ENCODE data around the gene ATP6V1F. TPM values are rescaled to one million over a fixed set of nuclear protein-coding genes. Genes with fewer than 3 reads are reported as not detected.

The ATP6V1F gene
- total RNA-seq, 1 donor from 2014 or later = 162 TPM

GRCh38 chr7:128883622-128884448 is 21.2 kb downstream of the ATP6V1F start:
- Mint-ChIP-seq H3K4me3 (ENCODE audit: unreplicated experiment) (no peak overlapping the region), H3K27me3 (ENCODE audit: unreplicated experiment) (no peaks in the 10 kb centered on the region), H3K27ac (ENCODE audit: unreplicated experiment) (no peak overlapping the region), H3K4me1 (ENCODE audit: unreplicated experiment) (peaks cover 2% of the 10 kb centered on the region), H3K9me3 (ENCODE audit: unreplicated experiment) (no peaks in the 10 kb centered on the region), H3K36me3 (ENCODE audit: unreplicated experiment) (no peaks in the 10 kb centered on the region)
- TF ChIP-seq, protein P1, sequence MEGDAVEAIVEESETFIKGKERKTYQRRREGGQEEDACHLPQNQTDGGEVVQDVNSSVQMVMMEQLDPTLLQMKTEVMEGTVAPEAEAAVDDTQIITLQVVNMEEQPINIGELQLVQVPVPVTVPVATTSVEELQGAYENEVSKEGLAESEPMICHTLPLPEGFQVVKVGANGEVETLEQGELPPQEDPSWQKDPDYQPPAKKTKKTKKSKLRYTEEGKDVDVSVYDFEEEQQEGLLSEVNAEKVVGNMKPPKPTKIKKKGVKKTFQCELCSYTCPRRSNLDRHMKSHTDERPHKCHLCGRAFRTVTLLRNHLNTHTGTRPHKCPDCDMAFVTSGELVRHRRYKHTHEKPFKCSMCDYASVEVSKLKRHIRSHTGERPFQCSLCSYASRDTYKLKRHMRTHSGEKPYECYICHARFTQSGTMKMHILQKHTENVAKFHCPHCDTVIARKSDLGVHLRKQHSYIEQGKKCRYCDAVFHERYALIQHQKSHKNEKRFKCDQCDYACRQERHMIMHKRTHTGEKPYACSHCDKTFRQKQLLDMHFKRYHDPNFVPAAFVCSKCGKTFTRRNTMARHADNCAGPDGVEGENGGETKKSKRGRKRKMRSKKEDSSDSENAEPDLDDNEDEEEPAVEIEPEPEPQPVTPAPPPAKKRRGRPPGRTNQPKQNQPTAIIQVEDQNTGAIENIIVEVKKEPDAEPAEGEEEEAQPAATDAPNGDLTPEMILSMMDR (IDR thresholded peaks at IDR 0.05) = peak; percentile 97
- DNase-seq (ENCODE audit: extremely low spot score, unreplicated experiment) = peak; percentile 95

DNA sequence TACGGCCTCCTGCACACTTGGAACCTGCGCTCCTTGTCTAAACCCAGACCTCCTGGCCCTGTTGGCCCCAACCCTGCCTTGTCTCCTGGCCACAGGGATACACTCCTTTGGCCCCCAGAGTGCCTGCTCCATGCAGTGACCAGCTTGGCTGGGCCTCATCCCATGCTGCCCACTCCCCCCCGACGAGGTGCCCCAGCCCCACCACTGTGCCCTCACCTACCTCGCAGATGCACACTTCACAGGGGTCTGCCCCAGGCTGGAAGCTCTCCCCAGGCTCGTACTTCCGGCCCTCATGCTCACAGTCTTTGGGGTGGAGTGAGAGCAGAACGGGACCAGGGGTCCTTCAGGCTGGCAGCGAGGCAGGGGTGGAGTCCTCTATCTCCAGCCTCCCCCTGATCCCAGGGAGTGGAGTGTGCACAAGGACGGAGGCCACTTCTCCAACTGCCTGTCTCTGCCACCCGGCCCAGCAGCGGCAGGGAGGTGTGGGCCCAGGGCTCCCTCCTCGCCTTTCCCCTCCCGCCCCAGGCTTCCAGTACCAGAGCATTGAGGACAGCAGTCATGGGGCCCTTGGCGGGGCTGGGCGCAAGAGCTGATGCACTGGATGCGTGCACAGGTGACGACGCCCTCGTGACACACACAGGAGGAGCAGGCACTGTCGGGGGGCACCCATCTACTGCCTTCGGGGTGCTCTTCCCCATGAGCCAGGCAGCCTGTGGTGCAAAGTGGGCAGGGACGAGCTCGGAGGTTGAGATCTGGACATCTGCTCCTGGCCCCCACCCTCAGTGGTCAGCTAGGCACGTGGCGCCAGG is 22.1 kb downstream of the ATP6V1F start:
- TF ChIP-seq, protein P1 (IDR thresholded peaks at IDR 0.05) = no peak
- no peak for DNase-seq (ENCODE audit: extremely low spot score, unreplicated experiment)
- H3K9me3 Mint-ChIP-seq (ENCODE audit: unreplicated experiment) = no peaks in the 10 kb centered on the region
- no peak overlapping the region for H3K27ac Mint-ChIP-seq (ENCODE audit: unreplicated experiment)
- peaks cover 5% of the 10 kb centered on the region for H3K4me1 Mint-ChIP-seq (ENCODE audit: unreplicated experiment)
- no peak overlapping the region for H3K4me3 Mint-ChIP-seq (ENCODE audit: unreplicated experiment)
- H3K36me3 Mint-ChIP-seq (ENCODE audit: unreplicated experiment) = no peaks in the 10 kb centered on the region
- H3K27me3 Mint-ChIP-seq (ENCODE audit: unreplicated experiment) = no peaks in the 10 kb centered on the region

DNA sequence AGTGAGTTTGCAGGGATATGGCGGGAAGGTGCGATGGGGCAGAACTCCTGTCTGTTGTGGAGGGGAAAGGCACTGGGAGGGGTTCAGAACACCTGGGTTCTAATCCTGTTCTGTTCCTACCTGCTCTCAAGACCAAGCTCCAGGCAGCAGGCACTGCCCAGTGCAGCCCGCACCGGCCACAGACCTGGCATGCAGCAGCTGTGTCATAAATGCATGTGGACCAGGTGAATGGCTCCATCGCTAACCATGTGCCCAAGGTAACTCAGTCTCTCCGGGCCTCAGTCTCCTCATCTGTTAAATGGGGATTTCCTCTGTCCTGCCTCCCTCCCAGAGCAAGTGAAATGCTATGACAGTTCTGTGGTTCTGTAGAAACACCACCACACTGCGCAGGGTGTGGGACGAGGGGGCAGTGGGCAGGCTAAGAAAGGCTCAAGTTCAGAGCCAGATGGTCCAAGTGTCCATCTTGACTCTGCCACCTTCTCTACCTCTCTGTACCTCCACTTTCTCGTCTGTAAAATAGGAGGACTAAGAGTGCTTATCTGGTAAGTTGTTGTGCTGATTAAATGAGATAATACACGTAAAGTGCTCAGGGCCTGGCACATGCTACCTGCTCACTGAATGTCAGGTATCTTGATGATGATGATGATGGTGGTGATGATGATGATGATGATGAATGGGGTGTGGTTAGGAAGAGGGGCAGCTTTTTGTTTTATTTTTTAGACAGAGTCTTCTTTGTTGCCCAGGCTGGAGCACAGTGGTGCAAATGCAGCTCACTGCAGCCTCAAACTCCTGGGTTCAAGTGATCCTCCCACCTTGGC is 22.9 kb downstream of the ATP6V1F start:
- no peaks in the 10 kb centered on the region for H3K36me3 Mint-ChIP-seq (ENCODE audit: unreplicated experiment)
- peaks cover 5% of the 10 kb centered on the region for H3K4me1 Mint-ChIP-seq (ENCODE audit: unreplicated experiment)
- H3K27me3 Mint-ChIP-seq (ENCODE audit: unreplicated experiment) = no peaks in the 10 kb centered on the region
- no peak for DNase-seq (ENCODE audit: extremely low spot score, unreplicated experiment)
- no peak overlapping the region for H3K4me3 Mint-ChIP-seq (ENCODE audit: unreplicated experiment)
- H3K27ac Mint-ChIP-seq (ENCODE audit: unreplicated experiment) = no peak overlapping the region
- no peaks in the 10 kb centered on the region for H3K9me3 Mint-ChIP-seq (ENCODE audit: unreplicated experiment)
- TF ChIP-seq, protein P1 (IDR thresholded peaks at IDR 0.05) = no peak

DNA sequence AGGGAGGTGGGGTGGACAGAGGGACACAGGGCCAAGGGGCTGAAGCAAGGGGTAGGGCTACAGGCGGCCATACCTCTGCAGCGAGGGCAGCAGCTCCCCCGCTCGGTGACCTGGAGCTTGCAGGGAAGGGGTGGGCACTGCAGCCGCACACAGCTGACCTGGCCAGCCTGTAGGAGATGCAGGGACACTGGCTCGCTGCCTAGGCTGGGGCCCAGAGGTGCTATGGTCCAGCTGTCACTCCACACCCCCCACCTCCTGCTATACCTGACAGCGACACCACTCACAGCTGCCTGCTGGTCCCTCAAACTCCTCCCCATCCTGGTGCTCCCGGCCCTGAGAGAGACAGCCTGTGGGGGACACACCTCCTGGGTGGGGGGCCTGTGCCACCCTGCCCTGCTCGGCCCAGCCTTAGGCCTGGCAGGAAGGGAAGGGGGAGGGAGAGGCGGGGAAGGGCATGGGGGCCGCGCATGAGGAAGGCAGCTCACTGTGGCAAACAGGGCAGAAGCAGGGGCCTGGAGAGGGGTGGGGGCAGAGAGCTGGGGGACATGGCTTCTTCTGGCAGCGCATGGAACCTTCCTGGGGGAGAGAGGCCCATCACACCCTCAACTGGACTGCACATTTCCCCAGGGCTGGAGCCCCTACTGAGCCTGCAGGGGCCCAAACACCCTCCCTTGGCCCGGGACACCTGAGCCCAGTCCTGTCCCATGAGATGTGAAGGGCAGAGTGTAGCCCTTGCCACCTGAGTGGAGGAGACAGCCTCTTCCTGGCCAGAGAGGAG is 23.9 kb downstream of the ATP6V1F start:
- no peaks in the 10 kb centered on the region for H3K27me3 Mint-ChIP-seq (ENCODE audit: unreplicated experiment)
- DNase-seq (ENCODE audit: extremely low spot score, unreplicated experiment) = no peak
- no peak overlapping the region for H3K4me3 Mint-ChIP-seq (ENCODE audit: unreplicated experiment)
- H3K4me1 Mint-ChIP-seq (ENCODE audit: unreplicated experiment) = peaks cover 5% of the 10 kb centered on the region
- H3K36me3 Mint-ChIP-seq (ENCODE audit: unreplicated experiment) = no peaks in the 10 kb centered on the region
- H3K27ac Mint-ChIP-seq (ENCODE audit: unreplicated experiment) = no peak overlapping the region
- H3K9me3 Mint-ChIP-seq (ENCODE audit: unreplicated experiment) = no peaks in the 10 kb centered on the region
- TF ChIP-seq, protein P1 (IDR thresholded peaks at IDR 0.05) = no peak
